K562 (cell line): ENCODE measurements around the gene ZNF768. TPM values are rescaled to one million over a fixed set of nuclear protein-coding genes. Genes with fewer than 3 reads are reported as not detected.
"Not testable (repeated sequence)": the region's sequence is repeated elsewhere in the genome, so short reads cannot be mapped to it uniquely, and the experiment has no call there.

ENCODE experiments used
- ATAC-seq: fragments of 200-7000 bp; cut with Tn5 transposase; 3 replicates; pipeline ENCODE4 v1.9.1; 2020; ENCODE audit warnings: moderate library complexity
- BruUV-seq: library from RNA; stranded (reverse); fragments of 400-500 nt; replicated peaks from 2 replicates; lab custom pipeline; 2021; lab: Mats Ljungman, UMichigan
- CTCF ChIA-PET: fragments of 300-600 bp; formaldehyde crosslinking; extraction: SDS; loops from one replicate; lab custom pipeline; 2021; ENCODE audit warnings: low intra/inter-chr PET ratio; lab: Yijun Ruan, JAX
- POLR2A ChIA-PET: fragments of 300-600, 350-650 bp; sonication (Branson Sonifier 250); formaldehyde crosslinking; extraction: SDS; loops from one replicate; lab custom pipeline; 2021; ENCODE audit warnings: antibody characterized with exemption, inconsistent platforms; lab: Yijun Ruan, JAX
- DNase-seq, 4 experiments: peaks; one replicate each; pipeline versions ENCODE4 v3.0.0 to v3.0.0-alpha.2; 2011 to 2018; ENCODE audit warnings: low spot score in 3 of 4, mixed read lengths in 3 of 4; ENCODE audit errors: extremely low read depth in 1 of 4
- FAIRE-seq: peaks from 2 replicates; lab custom pipeline; 2011; peaks lifted over from hg19 to GRCh38; lab: Jason Lieb, UNC
- H2AFZ ChIP-seq: 2 replicates; pipeline ENCODE4 v1.6.0; 2011; ENCODE audit warnings: low read depth, low read length, control low read depth, inconsistent platforms
- H3K27ac ChIP-seq: fragments of 200-600 bp; 3 replicates; pipeline ENCODE4 v1.8.0; 2011; ENCODE audit warnings: low read depth, mild to moderate bottlenecking, control low read depth, inconsistent platforms, low read length, moderate library complexity, mixed read lengths; ENCODE audit errors: extremely low read depth
- H3K27me3 ChIP-seq, 2 experiments: fragments of 300-600 bp in 1 of 2; 2 replicates in 1 of 2; 3 replicates in 1 of 2; pipeline versions ENCODE4 v1.6.0 to v1.8.0; 2011; ENCODE audit warnings: inconsistent platforms in 2 of 2, low read length in 2 of 2, mild to moderate bottlenecking in 1 of 2, mixed read lengths in 1 of 2, moderate library complexity in 1 of 2; ENCODE audit not compliant: control insufficient read depth in 2 of 2, insufficient read depth in 2 of 2
- H3K36me3 ChIP-seq: fragments of 300-600 bp; 3 replicates; pipeline ENCODE4 v1.8.0; 2011; ENCODE audit warnings: mild to moderate bottlenecking, low read length, inconsistent platforms; ENCODE audit not compliant: control insufficient read depth, insufficient read depth
- H3K4me1 ChIP-seq, 2 experiments: fragments of 200-600 bp in 1 of 2; replicated peaks in 1 of 2; 2 replicates in 1 of 2; 3 replicates in 1 of 2; pipeline versions ENCODE4 v1.5.1 to v1.8.0; 2011; ENCODE audit warnings: inconsistent platforms in 2 of 2, low read length in 2 of 2, mild to moderate bottlenecking in 1 of 2, mixed read lengths in 1 of 2, moderate library complexity in 1 of 2; ENCODE audit not compliant: control insufficient read depth in 2 of 2, insufficient read depth in 2 of 2
- H3K4me2 ChIP-seq: 2 replicates; pipeline ENCODE4 v1.6.1; 2011; ENCODE audit warnings: low read length, control low read depth, inconsistent platforms, mixed read lengths; ENCODE audit not compliant: insufficient read depth
- H3K4me3 ChIP-seq: fragments of 200-600 bp; sonication (generic), shearing (Covaris generic); 2 replicates; pipeline ENCODE4 v1.5.1; 2016; ENCODE audit warnings: control low read depth, inconsistent platforms
- H3K79me2 ChIP-seq: fragments of 200-600 bp; 3 replicates; pipeline ENCODE4 v1.8.0; 2011; ENCODE audit warnings: low read length, inconsistent platforms; ENCODE audit not compliant: control insufficient read depth, insufficient read depth
- H3K9ac ChIP-seq, 2 experiments: 2 replicates each; pipeline versions ENCODE4 v1.6.0 to v1.6.1; 2011; ENCODE audit warnings: low read depth in 2 of 2, low read length in 2 of 2, control low read depth in 1 of 2, inconsistent platforms in 1 of 2, mild to moderate bottlenecking in 1 of 2, mixed read lengths in 1 of 2; ENCODE audit not compliant: insufficient read depth in 1 of 2
- H3K9me1 ChIP-seq: one replicate; pipeline ENCODE4 v1.6.0; 2011; ENCODE audit warnings: inconsistent platforms, mild to moderate bottlenecking, low read length, moderate library complexity; ENCODE audit not compliant: control insufficient read depth, insufficient read depth
- H3K9me3 ChIP-seq: replicated peaks from 2 replicates; pipeline ENCODE4 v1.5.1; 2011; ENCODE audit warnings: low read depth, low read length, inconsistent platforms; ENCODE audit not compliant: control insufficient read depth, insufficient read depth
- H4K20me1 ChIP-seq: replicated peaks from 2 replicates; pipeline ENCODE4 v1.6.1; 2011; ENCODE audit warnings: low read length, inconsistent platforms, mixed read lengths; ENCODE audit not compliant: control insufficient read depth, insufficient read depth
- FOSL1 ChIP-seq: fragments of 200-800 bp; sonication (Bioruptor generic); conservative IDR thresholded peaks from 2 replicates; pipeline ENCODE4 v1.6.1; 2016; ENCODE audit warnings: missing genetic modification characterization, missing compliant biosample characterization
- HOXB6 ChIP-seq: fragments of 250-450 bp; sonication (Bioruptor Pico); IDR thresholded peaks from 2 replicates; pipeline ENCODE4 v1.5.1; 2022; ENCODE audit warnings: mild to moderate bottlenecking, borderline replicate concordance
- THRAP3 ChIP-seq: fragments of 450-650 bp; IDR thresholded peaks from 2 replicates; pipeline ENCODE4 v1.6.1; 2016; ENCODE audit warnings: mild to moderate bottlenecking, inconsistent platforms, borderline replicate concordance
- ZBTB33 ChIP-seq: sonication (generic); formaldehyde crosslinking; IDR thresholded peaks from 2 replicates; pipeline ENCODE4 v1.8.1; 2023; ENCODE audit warnings: mild to moderate bottlenecking, missing genetic modification reagents
- ZNF57 ChIP-seq: fragments of 450-650 bp; formaldehyde crosslinking; IDR thresholded peaks from 2 replicates; pipeline ENCODE4 v1.4.0; 2020; ENCODE audit warnings: mild to moderate bottlenecking, moderate library complexity
- WGBS: fragments of 100-300 bp; shearing (Covaris generic); methylation state at CpG from one replicate; pipeline ENCODE4 v1.1.6; 2016; ENCODE audit warnings: low coverage, mixed read lengths; ENCODE audit not compliant: insufficient coverage; ENCODE audit errors: missing lambda C conversion rate; 5-methylcytosine and 5-hydroxymethylcytosine counted together
- in situ Hi-C: fragments of 300-500 bp; cut with MboI; formaldehyde crosslinking; loops from 4 replicates; pipeline ENCODE4 v1.15.0; 2018; ENCODE audit warnings: inconsistent platforms, mixed read lengths
- intact Hi-C: fragments of 100-400 bp; cut with micrococcal nuclease; formaldehyde crosslinking; loops from 2 replicates; pipeline ENCODE4 v1.14.2; 2022
- polyA plus RNA-seq, 8 experiments: library from polyadenylated mRNA; depleted of rRNA in 4 of 8; stranded (reverse) in 5 of 8; unstranded in 3 of 8; fragments of >200 nt; fragmentation: Nextera tagmentation in 2 of 8; fragmentation: Illumina TruSeq in 1 of 8; extraction: Ambion mirVana in 2 of 8; extraction: Trizol in 1 of 8; gene quantifications; 2 replicates each; pipeline versions ENCODE4 v1.2.1 to v1.2.3, GENCODE V29; 2011 to 2014; ENCODE audit warnings: inconsistent platforms in 1 of 8, missing spikeins in 1 of 8
- total RNA-seq, 7 experiments: library from RNA; depleted of rRNA in 6 of 7; stranded (reverse); fragments of >200 nt in 6 of 7; fragmentation: Illumina TruSeq in 2 of 7; extraction: Trizol in 2 of 7; gene quantifications; 2 replicates each; pipeline versions ENCODE4 v1.2.1 to v1.2.3, GENCODE V29; 2011 to 2021; ENCODE audit warnings: low replicate concordance in 1 of 7
- TF ChIP-seq, protein P1 (sequence below), 2 experiments: fragments of 450-650 bp; IDR thresholded peaks; 2 replicates each; pipeline ENCODE4 v1.6.1; 2016

The ZNF768 gene
- total and polyA plus RNA-seq, 9 of the 15 experiments (the other 6 are each of a cell fraction or from before 2014, with no cell fraction given) = 0.13 to 50.7 (median 26.9) TPM

DNA sequence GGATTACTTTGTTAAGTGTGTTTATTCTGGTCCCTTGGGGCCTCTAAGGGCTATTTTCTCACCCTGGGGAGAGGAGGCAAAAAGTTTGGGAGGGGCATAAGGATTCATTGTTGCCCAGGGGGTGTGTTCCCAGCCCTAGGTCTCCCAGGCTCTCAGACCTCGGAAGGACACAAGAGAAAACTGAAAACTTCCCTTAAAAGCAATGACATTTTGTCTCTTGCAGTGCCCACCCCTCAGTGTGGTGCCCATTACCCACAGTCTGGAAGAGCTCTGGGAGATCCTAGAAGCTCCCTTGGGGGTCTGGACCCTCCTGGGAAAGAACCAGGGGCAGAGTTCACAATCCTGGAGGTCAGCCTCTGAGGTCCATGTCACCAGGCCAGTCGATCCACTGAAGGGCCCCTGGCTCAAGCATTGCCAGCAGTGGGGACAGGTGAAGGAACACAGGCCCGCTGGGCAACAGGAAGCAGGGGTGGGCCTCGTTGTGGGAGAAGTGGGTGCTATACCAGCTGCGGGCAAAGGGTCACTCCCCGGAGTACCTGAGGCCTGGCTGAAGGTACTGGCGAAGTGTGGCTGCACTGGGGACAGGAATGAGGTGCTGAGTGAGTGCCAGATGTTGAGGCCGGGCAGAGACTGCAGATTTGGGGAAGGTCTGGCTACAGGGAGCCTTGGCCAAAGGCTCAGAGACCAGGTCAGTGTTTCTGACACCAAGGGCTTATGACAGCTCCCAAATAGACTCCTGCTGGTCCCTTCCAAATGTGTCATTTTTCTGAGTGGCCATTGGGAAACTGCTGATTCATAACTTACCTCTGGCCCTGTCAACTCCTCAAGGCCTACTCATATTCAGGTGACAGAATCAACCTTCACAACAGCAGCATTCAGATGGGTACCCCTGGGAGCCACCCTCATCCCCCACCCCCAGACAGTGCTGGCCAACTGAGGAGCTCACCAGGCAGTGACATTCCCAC, 12.9 kb upstream of the ZNF768 start (continued):
- TF ChIP-seq HOXB6 (CRISPR knock-in tag) (no peak), ZNF57 (CRISPR knock-in tag) (no peak)

DNA sequence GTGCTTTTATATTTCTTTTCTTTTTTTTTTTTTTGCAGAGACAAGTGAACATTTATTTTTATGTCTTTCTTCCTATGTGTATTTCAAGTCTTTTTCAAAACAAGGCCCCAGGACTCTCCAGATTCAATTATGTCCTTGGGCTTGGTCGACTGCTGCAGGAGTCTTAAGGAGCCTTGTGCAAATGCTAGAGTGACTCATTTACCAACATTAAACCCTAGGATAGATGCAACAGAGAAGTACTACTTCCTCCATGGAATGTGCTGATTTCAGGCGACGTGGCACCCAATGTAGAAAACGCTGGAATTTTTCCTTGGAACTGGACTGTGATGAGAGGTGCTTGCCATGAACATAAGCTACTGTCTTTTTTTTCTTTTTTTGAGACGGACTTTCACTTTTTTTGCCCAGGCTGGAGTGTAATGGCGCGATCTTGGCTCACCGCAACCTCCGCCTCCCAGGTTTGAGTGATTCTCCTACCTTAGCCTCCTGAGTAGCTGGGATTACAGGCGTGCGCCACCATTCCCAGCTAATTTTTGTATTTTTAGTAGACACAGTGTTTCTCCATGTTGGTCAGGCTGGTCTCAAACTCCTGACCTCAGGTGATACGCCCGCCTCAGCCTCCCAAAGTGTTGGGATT, 10.1 kb upstream of the ZNF768 start:
- Histone ChIP-seq H3K9ac (peak overlapping the region; percentile 88 to 91), H3K4me2 (peak overlapping the region; percentile 97), H3K27ac (peak overlapping the region; percentile 96; the same call in 2 of the 3 replicates), H2AFZ (peak overlapping the region; percentile 98; the same call in 1 of the 2 replicates), H3K79me2 (peaks cover 36% of the 10 kb centered on the region), H3K4me1 (peaks cover 14 to 55% of the 10 kb centered on the region in 2 experiments; a peak in 4 of 5 replicates), H3K4me3 (peak overlapping the region; percentile 49)
- H3K36me3 ChIP-seq, DNase-seq, FAIRE-seq, BruUV-seq, H3K27me3 ChIP-seq, H3K9me3 ChIP-seq, ATAC-seq, H4K20me1 ChIP-seq, in situ Hi-C loops, H3K9me1 ChIP-seq: not testable (repeated sequence)
- peak; percentile 92 for TF ChIP-seq ZBTB33 (CRISPR knock-in tag)
- 0 out of 2 replicates have a peak, but pooled peaks have one; percentile 6 for TF ChIP-seq FOSL1 (tag)
- TF ChIP-seq, protein P1, sequence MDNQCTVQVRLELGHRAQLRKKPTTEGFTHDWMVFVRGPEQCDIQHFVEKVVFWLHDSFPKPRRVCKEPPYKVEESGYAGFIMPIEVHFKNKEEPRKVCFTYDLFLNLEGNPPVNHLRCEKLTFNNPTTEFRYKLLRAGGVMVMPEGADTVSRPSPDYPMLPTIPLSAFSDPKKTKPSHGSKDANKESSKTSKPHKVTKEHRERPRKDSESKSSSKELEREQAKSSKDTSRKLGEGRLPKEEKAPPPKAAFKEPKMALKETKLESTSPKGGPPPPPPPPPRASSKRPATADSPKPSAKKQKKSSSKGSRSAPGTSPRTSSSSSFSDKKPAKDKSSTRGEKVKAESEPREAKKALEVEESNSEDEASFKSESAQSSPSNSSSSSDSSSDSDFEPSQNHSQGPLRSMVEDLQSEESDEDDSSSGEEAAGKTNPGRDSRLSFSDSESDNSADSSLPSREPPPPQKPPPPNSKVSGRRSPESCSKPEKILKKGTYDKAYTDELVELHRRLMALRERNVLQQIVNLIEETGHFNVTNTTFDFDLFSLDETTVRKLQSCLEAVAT (IDR thresholded peaks at IDR 0.05) = peak in 1 of 2 experiments; percentile 94; a peak in 2 of 4 replicates
- TF ChIP-seq THRAP3 = peak; percentile 54; the same call in 1 of the 2 replicates
- ChIA-PET CTCF (interaction anchor here (0.6 kb wide), 2 partner anchors 13 to 64 kb away, joined by 3 to 4 read pairs; no protein-coding TSS in a partner anchor), POLR2A (interaction anchor here (0.6 to 4.0 kb wide), 9 partner anchors 10 to 423 kb away, joined by 3 to 31 read pairs (median 4); partner anchors contain the start of genes ZNF688 and ZNF764)
- intact Hi-C loops = loop anchor here (1.0 to 10.0 kb wide), 2 partner anchors 36 to 158 kb away; partner anchors contain the start of gene SRCAP
- WGBS = 81% methylated on average over 13 of the region's 13 CpGs
